H9 (cell line): ENCODE measurements around the gene SCD5. TPM values are rescaled to one million over a fixed set of nuclear protein-coding genes. Genes with fewer than 3 reads are reported as not detected.

Experiments used
- DNase-seq: peaks from one replicate; pipeline ENCODE4 v3.0.0-alpha.2; 2017
- H2AFZ ChIP-seq: one replicate; pipeline ENCODE4 v1.6.1; 2013; ENCODE audit warnings: mild to moderate bottlenecking, low read length, control low read depth, moderate library complexity
- H2AK5ac ChIP-seq: 2 replicates; pipeline ENCODE4 v1.6.1; 2013; ENCODE audit warnings: low read length, control low read depth, mixed read lengths; ENCODE audit not compliant: insufficient read length
- H2BK120ac ChIP-seq: one replicate; pipeline ENCODE4 v1.6.1; 2013; ENCODE audit warnings: low read depth, mild to moderate bottlenecking, low read length, control low read depth, inconsistent platforms; ENCODE audit not compliant: poor library complexity, severe bottlenecking
- H2BK12ac ChIP-seq: 2 replicates; pipeline ENCODE4 v1.6.1; 2013; ENCODE audit warnings: low read length, control low read depth, mixed read lengths, low read depth; ENCODE audit not compliant: insufficient read length
- H2BK15ac ChIP-seq: 2 replicates; pipeline ENCODE4 v1.6.1; 2013; ENCODE audit warnings: low read depth, low read length, control low read depth
- H2BK20ac ChIP-seq: one replicate; pipeline ENCODE4 v1.6.1; 2013; ENCODE audit warnings: low read depth, mild to moderate bottlenecking, low read length, control low read depth, inconsistent platforms; ENCODE audit not compliant: poor library complexity, severe bottlenecking
- H2BK5ac ChIP-seq: 2 replicates; pipeline ENCODE4 v1.6.1; 2013; ENCODE audit warnings: low read length, control low read depth, mixed read lengths; ENCODE audit not compliant: insufficient read length
- H3K14ac ChIP-seq: 2 replicates; pipeline ENCODE4 v1.6.1; 2013; ENCODE audit warnings: low read length, control low read depth; ENCODE audit not compliant: insufficient read depth
- H3K18ac ChIP-seq: 2 replicates; pipeline ENCODE4 v1.6.1; 2013; ENCODE audit warnings: low read depth, mild to moderate bottlenecking, mixed read lengths, low read length, control low read depth; ENCODE audit not compliant: insufficient read length
- H3K23ac ChIP-seq: 2 replicates; pipeline ENCODE4 v1.6.1; 2013; ENCODE audit warnings: low read length, control low read depth, mixed read lengths, low read depth; ENCODE audit not compliant: insufficient read length
- H3K23me2 ChIP-seq: 2 replicates; pipeline ENCODE4 v1.6.1; 2013; ENCODE audit warnings: low read depth, mild to moderate bottlenecking, mixed read lengths, low read length, control low read depth; ENCODE audit not compliant: insufficient read length, poor library complexity, severe bottlenecking
- H3K27ac ChIP-seq: 2 replicates; pipeline ENCODE4 v1.5.1; 2013; ENCODE audit warnings: low read length, control low read depth, mixed read lengths, low read depth; ENCODE audit not compliant: insufficient read length
- H3K27me3 ChIP-seq: 2 replicates; pipeline ENCODE4 v1.6.1; 2013; ENCODE audit warnings: low read length, control low read depth, inconsistent platforms; ENCODE audit not compliant: insufficient read depth
- H3K4ac ChIP-seq: 2 replicates; pipeline ENCODE4 v1.6.1; 2013; ENCODE audit warnings: low read depth, mild to moderate bottlenecking, control low read depth, inconsistent platforms, low read length, moderate library complexity
- H3K4me1 ChIP-seq: 2 replicates; pipeline ENCODE4 v1.6.1; 2013; ENCODE audit warnings: low read length, control low read depth, inconsistent platforms; ENCODE audit not compliant: insufficient read depth
- H3K4me2 ChIP-seq: 2 replicates; pipeline ENCODE4 v1.6.1; 2013; ENCODE audit warnings: low read length, control low read depth, mixed read lengths; ENCODE audit not compliant: insufficient read length, insufficient read depth
- H3K56ac ChIP-seq: 2 replicates; pipeline ENCODE4 v1.6.1; 2013; ENCODE audit warnings: low read depth, mild to moderate bottlenecking, mixed read lengths, low read length, control low read depth; ENCODE audit not compliant: insufficient read length
- H3K79me1 ChIP-seq: 2 replicates; pipeline ENCODE4 v1.6.1; 2013; ENCODE audit warnings: low read depth, mild to moderate bottlenecking, moderate library complexity, low read length, control low read depth, inconsistent platforms; ENCODE audit not compliant: insufficient read depth, poor library complexity, severe bottlenecking
- H3K79me2 ChIP-seq: 2 replicates; pipeline ENCODE4 v1.6.1; 2013; ENCODE audit warnings: low read length, control low read depth, inconsistent platforms; ENCODE audit not compliant: insufficient read depth
- H3K9ac ChIP-seq: 2 replicates; pipeline ENCODE4 v1.6.1; 2013; ENCODE audit warnings: low read length, control low read depth, mixed read lengths; ENCODE audit not compliant: insufficient read length; ENCODE audit errors: extremely low read depth
- H3K9me3 ChIP-seq: one replicate; pipeline ENCODE4 v1.6.1; 2013; ENCODE audit warnings: low read depth, low read length, inconsistent platforms; ENCODE audit not compliant: control insufficient read depth
- H3T11ph ChIP-seq: one replicate; pipeline ENCODE4 v1.6.1; 2013; ENCODE audit warnings: mild to moderate bottlenecking, low read length, control low read depth, inconsistent platforms
- H4K20me1 ChIP-seq: one replicate; pipeline ENCODE4 v1.6.1; 2013; ENCODE audit not compliant: control insufficient read depth, insufficient read length, insufficient read depth
- H4K5ac ChIP-seq: 2 replicates; pipeline ENCODE4 v1.6.1; 2013; ENCODE audit warnings: low read depth, mild to moderate bottlenecking, mixed read lengths, low read length, control low read depth; ENCODE audit not compliant: insufficient read length
- H4K8ac ChIP-seq: replicated peaks from 2 replicates; pipeline ENCODE4 v1.6.1; 2013; ENCODE audit warnings: low read length, control low read depth, mixed read lengths, low read depth; ENCODE audit not compliant: insufficient read length
- H4K91ac ChIP-seq: 2 replicates; pipeline ENCODE4 v1.6.1; 2013; ENCODE audit warnings: low read depth, mild to moderate bottlenecking, moderate library complexity, mixed read lengths, low read length, control low read depth; ENCODE audit not compliant: insufficient read length
- H3K27ac Mint-ChIP-seq, 3 experiments: 2 replicates in 2 of 3; 3 replicates in 1 of 3; pipeline ENCODE4 v1.8.0; 2020 to 2021; ENCODE audit warnings: mixed read lengths in 3 of 3, mild to moderate bottlenecking in 1 of 3, moderate library complexity in 1 of 3
- H3K27me3 Mint-ChIP-seq: 2 replicates; pipeline ENCODE4 v1.8.0; 2021; ENCODE audit warnings: low read depth, mild to moderate bottlenecking, moderate library complexity, mixed read lengths
- H3K36me3 Mint-ChIP-seq, 3 experiments: 2 replicates in 2 of 3; 3 replicates in 1 of 3; pipeline ENCODE4 v1.8.0; 2020 to 2021; ENCODE audit warnings: low read depth in 3 of 3, mixed read lengths in 3 of 3; ENCODE audit not compliant: insufficient read depth in 1 of 3
- H3K4me1 Mint-ChIP-seq, 2 experiments: 2 replicates each; pipeline ENCODE4 v1.8.0; 2020; ENCODE audit warnings: mixed read lengths in 2 of 2
- H3K4me3 Mint-ChIP-seq, 2 experiments: 2 replicates in 1 of 2; 3 replicates in 1 of 2; pipeline ENCODE4 v1.8.0; 2020 to 2021; ENCODE audit warnings: mild to moderate bottlenecking in 2 of 2, mixed read lengths in 2 of 2, moderate library complexity in 1 of 2
- H3K9me3 Mint-ChIP-seq, 2 experiments: 2 replicates in 1 of 2; 3 replicates in 1 of 2; pipeline ENCODE4 v1.8.0; 2020; ENCODE audit warnings: mild to moderate bottlenecking in 2 of 2, mixed read lengths in 2 of 2, moderate library complexity in 1 of 2
- CTCF ChIP-seq: fragments of 200-600 bp; sonication (generic); conservative IDR thresholded peaks from 3 replicates; pipeline ENCODE4 v1.8.0; 2021; ENCODE audit warnings: antibody characterized with exemption, mild to moderate bottlenecking
- WGBS: extraction: QIAGEN DNeasy Blood & Tissue Kit; methylation state at CpG from one replicate; pipeline ENCODE4 v1.1.7; 2013; ENCODE audit warnings: missing lambda C conversion rate, low lambda C conversion rate, mixed read lengths; ENCODE audit not compliant: insufficient read length; ENCODE audit errors: extremely low coverage; 5-methylcytosine and 5-hydroxymethylcytosine counted together
- total RNA-seq: library from RNA; stranded (reverse); gene quantifications from 2 replicates; pipeline ENCODE4 v1.2.1, GENCODE V29; 2021

SCD5 gene
- total RNA-seq, 1 experiment from 2014 or later, result 0.68 TPM

GRCh38 chr4:82792912-82793649 is 5.5 kb downstream of the SCD5 start:
- H2BK20ac ChIP-seq, result no peak overlapping the region
- no peaks in the 10 kb centered on the region; a peak in 1 of 7 replicates for H3K36me3 Mint-ChIP-seq
- no peak overlapping the region for H4K5ac ChIP-seq
- H2BK12ac ChIP-seq, result no peak overlapping the region
- H4K91ac ChIP-seq, result no peak overlapping the region
- H3K14ac ChIP-seq, result no peak overlapping the region
- no peak overlapping the region for H3K27ac ChIP-seq
- peaks cover 2% of the 10 kb centered on the region; the same call in 1 of the 2 replicates for H3K4me1 ChIP-seq
- H3K27ac Mint-ChIP-seq, result no peak overlapping the region
- H2BK5ac ChIP-seq, result no peak overlapping the region
- H3K4me1 Mint-ChIP-seq, result peaks cover 27 to 28% of the 10 kb centered on the region in 2 experiments
- H3K79me2 ChIP-seq, result no peaks in the 10 kb centered on the region
- H3K9ac ChIP-seq, result no peak overlapping the region
- no peaks in the 10 kb centered on the region for H4K20me1 ChIP-seq
- no peaks in the 10 kb centered on the region for H3K79me1 ChIP-seq
- H3K18ac ChIP-seq, result no peak overlapping the region
- H3K27me3 Mint-ChIP-seq, result peaks cover 99% of the 10 kb centered on the region
- no peak overlapping the region for H3K23ac ChIP-seq
- H3K9me3 Mint-ChIP-seq, result peaks cover 0 to 5% of the 10 kb centered on the region in 2 experiments; a peak in 4 of 5 replicates
- H3K27me3 ChIP-seq, result peaks cover 85% of the 10 kb centered on the region
- peaks cover 9% of the 10 kb centered on the region for H3K23me2 ChIP-seq
- H3K4me2 ChIP-seq, result no peak overlapping the region
- H2AK5ac ChIP-seq, result no peak overlapping the region
- H3K56ac ChIP-seq, result no peak overlapping the region
- no peak for TF ChIP-seq CTCF
- H3K4ac ChIP-seq, result no peak overlapping the region
- DNase-seq, result peak; percentile 1
- H2BK120ac ChIP-seq, result no peak overlapping the region
- no peak overlapping the region for H2BK15ac ChIP-seq
- WGBS, result no CpG with 5 or more reads among the region's 6 CpGs
- H4K8ac ChIP-seq, result no peak overlapping the region
- no peak overlapping the region for H2AFZ ChIP-seq
- H3T11ph ChIP-seq, result no peak overlapping the region
- no peak overlapping the region; a peak in 1 of 5 replicates for H3K4me3 Mint-ChIP-seq
- no peaks in the 10 kb centered on the region for H3K9me3 ChIP-seq
